ENCODE measurements around the gene MRPL2.
"Not testable (repeated sequence)": the region's sequence is repeated elsewhere in the genome, so short reads cannot be mapped to it uniquely, and the experiment has no call there.

The MRPL2 gene

DNA sequence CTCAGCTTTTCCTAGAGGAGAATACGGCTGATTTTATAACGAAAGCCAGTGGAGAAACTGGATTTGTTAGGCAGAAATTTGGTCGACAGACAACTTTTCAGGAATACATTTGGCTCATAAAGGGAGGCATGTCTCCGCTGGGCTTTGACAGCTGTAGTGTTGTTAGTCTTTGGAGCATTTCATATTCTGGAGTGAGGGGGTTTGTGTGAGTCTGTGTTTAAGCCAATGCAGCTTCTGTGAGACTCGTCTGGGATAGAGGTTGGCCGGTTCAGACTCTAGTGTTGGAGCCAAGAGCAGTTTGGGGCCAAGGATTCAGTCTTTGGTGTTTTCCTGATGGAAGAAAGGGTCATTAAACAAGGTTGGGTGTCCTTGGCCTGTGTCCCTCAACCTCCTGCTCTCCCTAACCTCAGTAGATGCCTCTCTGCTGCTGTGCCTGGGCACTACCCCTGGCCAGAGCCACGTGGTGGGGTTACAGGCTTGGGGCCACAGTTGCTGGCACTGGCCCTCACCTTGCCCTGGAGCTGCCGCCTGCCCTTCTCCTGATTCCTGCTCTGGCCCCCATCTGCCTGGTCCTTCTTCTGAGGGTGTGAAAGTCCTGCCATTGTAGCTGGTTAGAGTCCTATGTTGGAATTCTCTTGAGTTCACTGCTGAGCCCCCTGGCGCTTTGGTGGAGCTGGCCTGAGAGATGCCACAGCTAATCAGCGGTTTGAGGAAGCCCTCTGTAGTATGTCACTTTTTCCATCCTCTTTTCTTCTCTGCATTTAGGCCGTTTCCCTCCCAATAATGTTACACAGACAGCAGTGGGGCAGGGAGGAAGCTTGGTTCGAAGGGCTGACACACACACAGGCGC is 23.8 kb upstream of the MRPL2 start:
- H3K4me2 ChIP-seq (ENCODE audit: low read length), result no peak overlapping the region
- no peaks in the 10 kb centered on the region for H3K4me1 ChIP-seq (ENCODE audit: control insufficient read depth, low read length)
- H3K9me3 ChIP-seq (ENCODE audit: control insufficient read depth, insufficient read depth, low read length), result no peaks in the 10 kb centered on the region
- H3F3A ChIP-seq (ENCODE audit: control insufficient read depth, insufficient read depth), result no peaks in the 10 kb centered on the region
- H3K4me3 ChIP-seq (ENCODE audit: low read length), result no peak overlapping the region
- TF ChIP-seq EZH2phosphoT487 (IDR thresholded peaks at IDR 0.05; ENCODE audit: borderline replicate concordance, low read length), result no peak
- TF ChIP-seq, protein P1, sequence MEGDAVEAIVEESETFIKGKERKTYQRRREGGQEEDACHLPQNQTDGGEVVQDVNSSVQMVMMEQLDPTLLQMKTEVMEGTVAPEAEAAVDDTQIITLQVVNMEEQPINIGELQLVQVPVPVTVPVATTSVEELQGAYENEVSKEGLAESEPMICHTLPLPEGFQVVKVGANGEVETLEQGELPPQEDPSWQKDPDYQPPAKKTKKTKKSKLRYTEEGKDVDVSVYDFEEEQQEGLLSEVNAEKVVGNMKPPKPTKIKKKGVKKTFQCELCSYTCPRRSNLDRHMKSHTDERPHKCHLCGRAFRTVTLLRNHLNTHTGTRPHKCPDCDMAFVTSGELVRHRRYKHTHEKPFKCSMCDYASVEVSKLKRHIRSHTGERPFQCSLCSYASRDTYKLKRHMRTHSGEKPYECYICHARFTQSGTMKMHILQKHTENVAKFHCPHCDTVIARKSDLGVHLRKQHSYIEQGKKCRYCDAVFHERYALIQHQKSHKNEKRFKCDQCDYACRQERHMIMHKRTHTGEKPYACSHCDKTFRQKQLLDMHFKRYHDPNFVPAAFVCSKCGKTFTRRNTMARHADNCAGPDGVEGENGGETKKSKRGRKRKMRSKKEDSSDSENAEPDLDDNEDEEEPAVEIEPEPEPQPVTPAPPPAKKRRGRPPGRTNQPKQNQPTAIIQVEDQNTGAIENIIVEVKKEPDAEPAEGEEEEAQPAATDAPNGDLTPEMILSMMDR (IDR thresholded peaks at IDR 0.05; ENCODE audit: low read depth, low read length, poor library complexity, severe bottlenecking), result no peak
- H3K9me2 ChIP-seq (replicated peaks; ENCODE audit: control insufficient read depth, low read length), result no peaks in the 10 kb centered on the region
- no peak overlapping the region for H3K27ac ChIP-seq (ENCODE audit: low read depth, low read length)
- peaks cover 26% of the 10 kb centered on the region for H3K27me3 ChIP-seq (ENCODE audit: control insufficient read depth, low read length)
- H4K20me1 ChIP-seq (ENCODE audit: control insufficient read depth, insufficient read depth, low read depth, low read length), result no peaks in the 10 kb centered on the region
- H3K79me2 ChIP-seq (ENCODE audit: control insufficient read depth, low read length), result no peaks in the 10 kb centered on the region
- H3K36me3 ChIP-seq (ENCODE audit: control insufficient read depth, low read length), result no peaks in the 10 kb centered on the region

DNA sequence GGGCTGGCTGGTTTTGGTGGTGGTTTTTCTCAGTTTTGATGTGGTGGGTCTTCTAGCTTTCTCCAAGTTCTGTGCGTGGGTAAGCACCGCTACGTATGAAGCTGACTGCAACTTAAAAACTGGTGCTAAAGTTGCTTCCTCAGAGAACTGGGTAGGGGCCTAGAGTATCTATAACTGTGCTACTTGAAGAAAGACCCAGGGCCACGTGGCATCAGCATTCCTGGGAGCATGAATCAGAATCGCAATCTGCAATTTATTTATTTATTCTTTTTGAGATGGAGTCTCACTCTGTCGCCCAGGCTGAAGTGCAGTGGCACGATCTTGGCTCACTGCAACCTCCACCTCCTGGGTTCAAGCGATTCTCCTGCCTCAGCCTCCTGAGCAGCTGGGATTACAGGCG is 22.7 kb upstream of the MRPL2 start:
- H4K20me1 ChIP-seq (ENCODE audit: control insufficient read depth, insufficient read depth, low read depth, low read length); H3K4me1 ChIP-seq (ENCODE audit: control insufficient read depth, low read length); H3K9me3 ChIP-seq (ENCODE audit: control insufficient read depth, insufficient read depth, low read length); H3F3A ChIP-seq (ENCODE audit: control insufficient read depth, insufficient read depth); H3K4me2 ChIP-seq (ENCODE audit: low read length); H3K79me2 ChIP-seq (ENCODE audit: control insufficient read depth, low read length); H3K4me3 ChIP-seq (ENCODE audit: low read length); H3K9me2 ChIP-seq (replicated peaks; ENCODE audit: control insufficient read depth, low read length); H3K36me3 ChIP-seq (ENCODE audit: control insufficient read depth, low read length); H3K27ac ChIP-seq (ENCODE audit: low read depth, low read length): not testable (repeated sequence)
- peaks cover 37% of the 10 kb centered on the region for H3K27me3 ChIP-seq (ENCODE audit: control insufficient read depth, low read length)

DNA sequence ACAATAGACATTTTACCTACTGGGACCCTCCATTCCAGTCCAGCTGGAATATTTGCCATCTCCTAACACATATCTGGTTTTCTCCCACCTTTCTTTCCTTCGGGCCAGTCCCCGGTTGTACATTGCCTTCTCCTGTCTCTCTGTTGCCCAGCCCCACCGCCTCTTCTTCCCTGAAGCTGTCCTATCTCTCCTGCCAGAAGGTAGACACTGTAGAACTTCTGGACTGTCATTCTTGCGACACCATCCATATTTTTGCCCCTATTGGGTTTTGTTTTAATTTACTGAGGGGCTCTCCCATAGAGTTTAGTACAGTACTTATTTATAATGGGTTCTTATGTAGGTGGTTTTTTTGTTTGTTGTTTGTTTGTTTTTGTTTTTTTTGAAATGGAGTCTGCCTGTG is 21.8 kb upstream of the MRPL2 start:
- no peaks in the 10 kb centered on the region for H3K36me3 ChIP-seq (ENCODE audit: control insufficient read depth, low read length)
- H3K4me3 ChIP-seq (ENCODE audit: low read length), result no peak overlapping the region
- H4K20me1 ChIP-seq (ENCODE audit: control insufficient read depth, insufficient read depth, low read depth, low read length), result no peaks in the 10 kb centered on the region
- no peak overlapping the region for H3K4me2 ChIP-seq (ENCODE audit: low read length)
- no peak overlapping the region for H3K27ac ChIP-seq (ENCODE audit: low read depth, low read length)
- no peak for TF ChIP-seq EZH2phosphoT487 (IDR thresholded peaks at IDR 0.05; ENCODE audit: borderline replicate concordance, low read length)
- no peaks in the 10 kb centered on the region for H3K79me2 ChIP-seq (ENCODE audit: control insufficient read depth, low read length)
- H3K27me3 ChIP-seq (ENCODE audit: control insufficient read depth, low read length), result peaks cover 42% of the 10 kb centered on the region
- no peaks in the 10 kb centered on the region for H3K9me3 ChIP-seq (ENCODE audit: control insufficient read depth, insufficient read depth, low read length)
- H3K9me2 ChIP-seq (replicated peaks; ENCODE audit: control insufficient read depth, low read length), result no peaks in the 10 kb centered on the region
- no peaks in the 10 kb centered on the region for H3F3A ChIP-seq (ENCODE audit: control insufficient read depth, insufficient read depth)
- peaks cover 6% of the 10 kb centered on the region; the same call in 1 of the 2 replicates for H3K4me1 ChIP-seq (ENCODE audit: control insufficient read depth, low read length)

DNA sequence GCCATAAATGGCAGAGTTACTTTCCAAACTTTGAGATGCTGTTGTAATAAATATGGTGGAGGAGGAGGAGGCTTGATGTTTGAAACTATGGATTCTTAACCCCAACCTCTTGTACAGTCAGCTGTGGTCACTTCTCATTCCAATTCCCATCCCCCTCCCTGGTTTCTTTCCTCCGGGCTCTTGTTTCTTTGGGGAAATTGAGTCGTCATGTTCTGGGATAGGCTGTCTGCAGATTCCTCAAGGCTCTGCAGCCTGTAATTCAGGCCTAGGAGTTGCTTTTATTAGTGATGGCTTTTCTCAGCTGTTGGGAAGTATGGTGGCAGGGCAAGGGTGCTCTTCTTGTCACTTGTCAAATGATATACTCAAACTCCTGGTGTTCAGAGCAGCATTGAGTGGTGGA is 19.5 kb upstream of the MRPL2 start:
- Histone ChIP-seq H3K36me3 (ENCODE audit: control insufficient read depth, low read length) (no peaks in the 10 kb centered on the region), H3K4me2 (ENCODE audit: low read length) (no peak overlapping the region), H3K9me3 (ENCODE audit: control insufficient read depth, insufficient read depth, low read length) (no peaks in the 10 kb centered on the region), H3F3A (ENCODE audit: control insufficient read depth, insufficient read depth) (no peaks in the 10 kb centered on the region), H3K27ac (ENCODE audit: low read depth, low read length) (no peak overlapping the region), H3K4me3 (ENCODE audit: low read length) (no peak overlapping the region), H3K79me2 (ENCODE audit: control insufficient read depth, low read length) (no peaks in the 10 kb centered on the region), H3K9me2 (replicated peaks; ENCODE audit: control insufficient read depth, low read length) (no peaks in the 10 kb centered on the region), H4K20me1 (ENCODE audit: control insufficient read depth, insufficient read depth, low read depth, low read length) (no peaks in the 10 kb centered on the region), H3K4me1 (ENCODE audit: control insufficient read depth, low read length) (peaks cover 6% of the 10 kb centered on the region; the same call in 1 of the 2 replicates), H3K27me3 (ENCODE audit: control insufficient read depth, low read length) (peaks cover 44% of the 10 kb centered on the region)
- no peak for TF ChIP-seq EZH2phosphoT487 (IDR thresholded peaks at IDR 0.05; ENCODE audit: borderline replicate concordance, low read length)
- TF ChIP-seq, protein P1 (IDR thresholded peaks at IDR 0.05; ENCODE audit: low read depth, low read length, poor library complexity, severe bottlenecking), result no peak
